HepG2 (cell line): ENCODE measurements around the gene CAPN11.

Experiments
- CREM ChIP-seq, 2 experiments: sonication (generic) in 1 of 2; formaldehyde crosslinking in 1 of 2; IDR thresholded peaks; 2 replicates each; pipeline versions ENCODE4 v1.4.0 to v1.6.1; 2016 to 2020; ENCODE audit warnings: antibody characterized with exemption in 1 of 2, mild to moderate bottlenecking in 1 of 2, missing genetic modification reagents in 1 of 2
- EZH2 ChIP-seq: conservative IDR thresholded peaks from 2 replicates; pipeline ENCODE4 v1.6.1; 2012; ENCODE audit warnings: mild to moderate bottlenecking, low read depth, low read length, moderate library complexity
- SP1 ChIP-seq, 2 experiments: fragments of 450-650 bp in 1 of 2; sonication (generic) in 1 of 2; formaldehyde crosslinking in 1 of 2; IDR thresholded peaks; 2 replicates each; pipeline versions ENCODE4 v1.4.0 to v1.6.1; 2016 to 2020; ENCODE audit warnings: missing genetic modification reagents in 1 of 2
- TF ChIP-seq, protein P1 (sequence below): IDR thresholded peaks from 2 replicates; pipeline ENCODE4 v1.6.1; 2016; ENCODE audit warnings: low read depth, borderline replicate concordance

DNA sequence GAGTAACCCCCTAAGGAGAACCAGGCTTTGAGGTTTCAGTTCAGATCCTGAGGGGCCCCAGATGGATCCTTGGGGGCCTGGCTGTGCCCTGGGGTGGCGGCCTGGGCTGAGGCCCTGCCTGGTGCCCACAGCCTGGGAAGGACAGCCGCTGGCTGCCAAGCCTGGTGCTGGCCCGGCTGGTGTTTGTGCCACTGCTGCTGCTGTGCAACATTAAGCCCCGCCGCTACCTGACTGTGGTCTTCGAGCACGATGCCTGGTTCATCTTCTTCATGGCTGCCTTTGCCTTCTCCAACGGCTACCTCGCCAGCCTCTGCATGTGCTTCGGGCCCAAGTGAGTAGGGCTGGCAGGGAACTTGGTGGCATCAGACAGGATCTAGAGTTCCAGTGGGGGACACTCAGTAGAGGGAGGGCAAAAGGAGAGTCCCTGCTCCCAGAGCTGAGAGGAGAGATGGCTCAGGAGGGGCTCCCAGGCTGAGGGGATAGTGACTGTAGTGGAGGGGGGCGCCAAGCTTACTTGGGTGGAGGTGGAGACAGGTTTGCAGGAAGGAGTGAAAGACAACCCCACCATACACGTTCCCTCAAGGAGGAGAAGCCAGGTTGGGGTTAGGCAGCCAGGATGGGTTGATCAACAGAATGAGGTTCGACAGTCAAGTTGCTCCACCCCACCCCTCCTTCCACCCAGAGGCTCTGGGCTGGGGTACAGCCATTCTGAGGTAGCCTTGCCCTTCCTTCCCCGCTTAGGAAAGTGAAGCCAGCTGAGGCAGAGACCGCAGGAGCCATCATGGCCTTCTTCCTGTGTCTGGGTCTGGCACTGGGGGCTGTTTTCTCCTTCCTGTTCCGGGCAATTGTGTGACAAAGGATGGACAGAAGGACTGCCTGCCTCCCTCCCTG, 74.3 kb downstream of the CAPN11 start:
- TF ChIP-seq SP1 (IDR thresholded peaks at IDR 0.05) = no peak
- no peak for TF ChIP-seq SP1 (CRISPR knock-in tag; IDR thresholded peaks at IDR 0.05)
- TF ChIP-seq CREM (IDR thresholded peaks at IDR 0.05) = no peak
- no peak for TF ChIP-seq CREM (CRISPR knock-in tag; IDR thresholded peaks at IDR 0.05)
- no peak for TF ChIP-seq EZH2
- TF ChIP-seq, protein P1, sequence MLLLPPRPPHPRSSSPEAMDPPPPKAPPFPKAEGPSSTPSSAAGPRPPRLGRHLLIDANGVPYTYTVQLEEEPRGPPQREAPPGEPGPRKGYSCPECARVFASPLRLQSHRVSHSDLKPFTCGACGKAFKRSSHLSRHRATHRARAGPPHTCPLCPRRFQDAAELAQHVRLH (CRISPR knock-in tag) = no peak
